HCT116 (cell line): Measurements from ENCODE around the gene P2RY12. TPM values are rescaled to one million over a fixed set of nuclear protein-coding genes. Genes with fewer than 3 reads are reported as not detected.

Experiments
- ATAC-seq: fragments of 200-7000 bp; cut with Tn5 transposase; 2 replicates; pipeline ENCODE4 v1.9.1; 2020; ENCODE audit warnings: mild to moderate bottlenecking, moderate library complexity
- BruUV-seq: library from RNA; stranded (reverse); fragments of 400-500 nt; replicated peaks from 2 replicates; lab custom pipeline; 2021; lab: Mats Ljungman, UMichigan
- CTCF ChIA-PET: fragments of 300-600 bp; sonication (Branson Sonifier 250); formaldehyde crosslinking; loops from one replicate; lab custom pipeline; 2021; ENCODE audit warnings: antibody characterized with exemption; lab: Charles Lee
- POLR2A ChIA-PET: fragments of 300-600, 350-600 bp; sonication (Branson Sonifier 250); formaldehyde crosslinking; loops from one replicate; lab custom pipeline; 2021; ENCODE audit warnings: antibody characterized with exemption; lab: Charles Lee
- RAD21 ChIA-PET, 2 experiments: fragments of 300-600 bp; sonication (Branson Sonifier 250); formaldehyde crosslinking; loops; one replicate each; lab custom pipeline; 2023; ENCODE audit warnings: low total read pairs in 2 of 2; ENCODE audit not compliant: uncharacterized antibody in 2 of 2, unreplicated experiment in 2 of 2, low non-redundant PET in 1 of 2; lab: Charles Lee
- DNase-seq: peaks from one replicate; pipeline ENCODE4 v3.0.0-alpha.2; 2010; ENCODE audit warnings: low read depth, low spot score
- H2AFZ ChIP-seq: fragments of 200-600 bp; shearing (Covaris generic), sonication (generic); 2 replicates; pipeline ENCODE4 v1.6.1; 2017; ENCODE audit warnings: low read depth, mixed run types, mixed read lengths, antibody characterized with exemption, low read length; ENCODE audit not compliant: poor library complexity, severe bottlenecking
- H3K27ac ChIP-seq: 2 replicates; pipeline ENCODE4 v1.5.1; 2012; ENCODE audit warnings: low read depth, low read length
- H3K27me3 ChIP-seq: fragments of 200-600 bp; sonication (generic); 2 replicates; pipeline ENCODE4 v1.6.1; 2016; ENCODE audit warnings: mixed run types, low read length, mixed read lengths; ENCODE audit not compliant: insufficient read depth
- H3K36me3 ChIP-seq, 2 experiments: fragments of 200-500 bp in 1 of 2; fragments of 200-600 bp in 1 of 2; sonication (Bioruptor generic) in 1 of 2; sonication (generic) in 1 of 2; 2 replicates each; pipeline versions ENCODE4 v1.5.1 to v1.6.1; 2014 to 2016; ENCODE audit warnings: low read length in 2 of 2, inconsistent platforms in 1 of 2, mixed read lengths in 1 of 2, mixed run types in 1 of 2; ENCODE audit not compliant: insufficient read depth in 2 of 2, control insufficient read depth in 1 of 2
- H3K4me1 ChIP-seq, 2 experiments: fragments of 200-600 bp in 1 of 2; sonication (generic) in 1 of 2; 2 replicates each; pipeline versions ENCODE4 v1.5.1 to v1.6.1; 2012 to 2017; ENCODE audit warnings: low read length in 2 of 2, inconsistent platforms in 1 of 2, mild to moderate bottlenecking in 1 of 2, mixed read lengths in 1 of 2, mixed run types in 1 of 2, moderate library complexity in 1 of 2; ENCODE audit not compliant: insufficient read depth in 2 of 2, control insufficient read depth in 1 of 2
- H3K4me2 ChIP-seq: fragments of 200-600 bp; sonication (generic); 2 replicates; pipeline ENCODE4 v1.6.1; 2017; ENCODE audit warnings: mixed run types, low read length, mixed read lengths
- H3K4me3 ChIP-seq, 2 experiments: fragments of 200-600 bp in 1 of 2; sonication (generic) in 1 of 2; replicated peaks in 1 of 2; 2 replicates each; pipeline ENCODE4 v1.5.1; 2011 to 2016; ENCODE audit warnings: low read length in 2 of 2, control low read depth in 1 of 2, low read depth in 1 of 2, mild to moderate bottlenecking in 1 of 2, mixed read lengths in 1 of 2, mixed run types in 1 of 2
- H3K79me2 ChIP-seq: fragments of 200-600 bp; sonication (generic); 2 replicates; pipeline ENCODE4 v1.6.1; 2017; ENCODE audit warnings: mild to moderate bottlenecking, mixed run types, low read length, moderate library complexity, mixed read lengths; ENCODE audit not compliant: insufficient read depth
- H3K9ac ChIP-seq: fragments of 200-600 bp; sonication (generic); 2 replicates; pipeline ENCODE4 v1.6.1; 2016; ENCODE audit warnings: low read length, mixed read lengths
- H3K9me2 ChIP-seq: fragments of 200-600 bp; sonication (generic), shearing (Covaris generic); 2 replicates; pipeline ENCODE4 v1.6.1; 2017; ENCODE audit warnings: mixed run types, mild to moderate bottlenecking, moderate library complexity; ENCODE audit not compliant: insufficient read depth
- H3K9me3 ChIP-seq, 2 experiments: fragments of 200-500 bp in 1 of 2; fragments of 200-600 bp in 1 of 2; sonication (Bioruptor generic) in 1 of 2; sonication (generic) in 1 of 2; 2 replicates each; pipeline ENCODE4 v1.6.1; 2014 to 2017; ENCODE audit warnings: low read length in 2 of 2, mixed read lengths in 2 of 2, inconsistent platforms in 1 of 2, low read depth in 1 of 2, mild to moderate bottlenecking in 1 of 2, mixed run types in 1 of 2, moderate library complexity in 1 of 2; ENCODE audit not compliant: control insufficient read depth in 1 of 2, insufficient read depth in 1 of 2
- H4K20me1 ChIP-seq: fragments of 200-600 bp; sonication (generic), shearing (Covaris generic); 2 replicates; pipeline ENCODE4 v1.6.1; 2017; ENCODE audit warnings: mixed run types, mild to moderate bottlenecking, moderate library complexity; ENCODE audit not compliant: insufficient read depth
- EGR1 ChIP-seq: IDR thresholded peaks from 2 replicates; pipeline ENCODE4 v1.6.1; 2012; ENCODE audit warnings: low read depth
- EZH2 ChIP-seq: fragments of 200-600 bp; sonication (generic); IDR thresholded peaks from 2 replicates; pipeline ENCODE4 v1.6.1; 2017; ENCODE audit warnings: antibody characterized with exemption, mixed run types
- POLR2AphosphoS5 ChIP-seq: IDR thresholded peaks from 2 replicates; pipeline ENCODE4 v1.6.1; 2011; ENCODE audit warnings: mild to moderate bottlenecking, low read depth, low read length, moderate library complexity
- SP1 ChIP-seq: IDR thresholded peaks from 2 replicates; pipeline ENCODE4 v1.6.1; 2012; ENCODE audit warnings: low read depth
- YY1 ChIP-seq: IDR thresholded peaks from 2 replicates; pipeline ENCODE4 v1.6.1; 2011; ENCODE audit warnings: low read length, low read depth, moderate library complexity, mild to moderate bottlenecking; ENCODE audit not compliant: insufficient replicate concordance; ENCODE audit errors: extremely low read depth
- ZFX ChIP-seq: fragments of 450-650 bp; IDR thresholded peaks from 2 replicates; pipeline ENCODE4 v1.6.1; 2017
- intact Hi-C: fragments of 100-400 bp; cut with micrococcal nuclease; formaldehyde crosslinking; loops from 2 replicates; pipeline ENCODE4 v1.10.0; 2022
- total RNA-seq: library from RNA; stranded (reverse); gene quantifications from one replicate; pipeline ENCODE4 v1.2.1, GENCODE V29; 2021; ENCODE audit not compliant: unreplicated experiment
- TF ChIP-seq, protein P1 (sequence below): IDR thresholded peaks from 2 replicates; pipeline ENCODE4 v1.6.1; 2012; ENCODE audit warnings: low read depth
- TF ChIP-seq, protein P2 (sequence below): IDR thresholded peaks from 2 replicates; pipeline ENCODE4 v1.6.1; 2012
- TF ChIP-seq, protein P3 (sequence below), 3 experiments: fragments of 200-600 bp in 1 of 3; sonication (generic) in 1 of 3; IDR thresholded peaks in 2 of 3; conservative IDR thresholded peaks in 1 of 3; 2 replicates each; pipeline ENCODE4 v1.5.1; 2012 to 2017; ENCODE audit warnings: low read depth in 2 of 3, low read length in 2 of 3, antibody characterized with exemption in 1 of 3, borderline replicate concordance in 1 of 3, control low read depth in 1 of 3, mild to moderate bottlenecking in 1 of 3, mixed read lengths in 1 of 3, mixed run types in 1 of 3, moderate library complexity in 1 of 3; ENCODE audit not compliant: insufficient read depth in 1 of 3

P2RY12 gene
- total RNA-seq, 1 experiment from 2014 or later, result not detected

GRCh38 chr3:151372063-151372820 lies 12.3 kb downstream of the P2RY12 start:
- no peak overlapping the region for H3K4me3 ChIP-seq
- DNase-seq (no peak), ATAC-seq (no peak)
- no peak overlapping the region for H3K4me2 ChIP-seq
- no peaks in the 10 kb centered on the region for H3K4me1 ChIP-seq
- no peaks in the 10 kb centered on the region for H3K9me2 ChIP-seq
- H3K79me2 ChIP-seq, result no peaks in the 10 kb centered on the region
- ChIA-PET CTCF (no interaction called here), POLR2A (no interaction called here)
- H3K9me3 ChIP-seq, result no peaks in the 10 kb centered on the region
- no peak overlapping the region for H3K9ac ChIP-seq
- no peak for TF ChIP-seq EGR1
- no peak for TF ChIP-seq YY1
- TF ChIP-seq ZFX, result no peak
- TF ChIP-seq POLR2AphosphoS5, result no peak
- no peak for TF ChIP-seq EZH2
- TF ChIP-seq, all 23 proteins: peak for 0
- Histone ChIP-seq H4K20me1 (no peaks in the 10 kb centered on the region), H3K27me3 (no peaks in the 10 kb centered on the region), H2AFZ (no peak overlapping the region), H3K27ac (no peak overlapping the region), H3K36me3 (no peaks in the 10 kb centered on the region)
- no TSS peak for BruUV-seq
- RAD21 ChIA-PET, result no interaction called here
- intact Hi-C loops, result no loop called here

DNA sequence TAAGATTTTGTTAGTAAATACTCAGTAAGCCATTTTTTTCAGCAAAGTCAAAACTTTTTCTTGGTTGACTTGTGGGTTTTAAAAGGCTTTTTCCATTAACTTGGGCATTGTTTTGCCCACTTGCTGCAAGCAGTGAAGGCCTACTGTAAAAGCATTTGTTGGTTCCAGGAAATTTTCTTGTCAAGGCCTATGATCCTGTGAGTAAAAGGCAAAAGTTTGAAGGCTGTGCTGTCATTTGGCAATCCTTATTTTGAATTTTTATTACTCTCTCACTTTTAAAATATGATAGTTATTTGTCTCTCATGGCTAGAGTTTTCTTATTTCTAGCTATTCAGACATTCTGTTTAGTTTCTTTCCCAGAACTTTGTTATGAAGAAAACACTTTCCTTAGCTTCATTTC lies 13.0 kb downstream of the P2RY12 start:
- no peaks in the 10 kb centered on the region for H3K79me2 ChIP-seq
- no TSS peak for BruUV-seq
- ChIA-PET RAD21 (no interaction called here), POLR2A (no interaction called here), CTCF (no interaction called here)
- TF ChIP-seq YY1 (no peak), SP1 (no peak)
- TF ChIP-seq, protein P1, sequence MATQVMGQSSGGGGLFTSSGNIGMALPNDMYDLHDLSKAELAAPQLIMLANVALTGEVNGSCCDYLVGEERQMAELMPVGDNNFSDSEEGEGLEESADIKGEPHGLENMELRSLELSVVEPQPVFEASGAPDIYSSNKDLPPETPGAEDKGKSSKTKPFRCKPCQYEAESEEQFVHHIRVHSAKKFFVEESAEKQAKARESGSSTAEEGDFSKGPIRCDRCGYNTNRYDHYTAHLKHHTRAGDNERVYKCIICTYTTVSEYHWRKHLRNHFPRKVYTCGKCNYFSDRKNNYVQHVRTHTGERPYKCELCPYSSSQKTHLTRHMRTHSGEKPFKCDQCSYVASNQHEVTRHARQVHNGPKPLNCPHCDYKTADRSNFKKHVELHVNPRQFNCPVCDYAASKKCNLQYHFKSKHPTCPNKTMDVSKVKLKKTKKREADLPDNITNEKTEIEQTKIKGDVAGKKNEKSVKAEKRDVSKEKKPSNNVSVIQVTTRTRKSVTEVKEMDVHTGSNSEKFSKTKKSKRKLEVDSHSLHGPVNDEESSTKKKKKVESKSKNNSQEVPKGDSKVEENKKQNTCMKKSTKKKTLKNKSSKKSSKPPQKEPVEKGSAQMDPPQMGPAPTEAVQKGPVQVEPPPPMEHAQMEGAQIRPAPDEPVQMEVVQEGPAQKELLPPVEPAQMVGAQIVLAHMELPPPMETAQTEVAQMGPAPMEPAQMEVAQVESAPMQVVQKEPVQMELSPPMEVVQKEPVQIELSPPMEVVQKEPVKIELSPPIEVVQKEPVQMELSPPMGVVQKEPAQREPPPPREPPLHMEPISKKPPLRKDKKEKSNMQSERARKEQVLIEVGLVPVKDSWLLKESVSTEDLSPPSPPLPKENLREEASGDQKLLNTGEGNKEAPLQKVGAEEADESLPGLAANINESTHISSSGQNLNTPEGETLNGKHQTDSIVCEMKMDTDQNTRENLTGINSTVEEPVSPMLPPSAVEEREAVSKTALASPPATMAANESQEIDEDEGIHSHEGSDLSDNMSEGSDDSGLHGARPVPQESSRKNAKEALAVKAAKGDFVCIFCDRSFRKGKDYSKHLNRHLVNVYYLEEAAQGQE, result no peak
- TF ChIP-seq, protein P2, sequence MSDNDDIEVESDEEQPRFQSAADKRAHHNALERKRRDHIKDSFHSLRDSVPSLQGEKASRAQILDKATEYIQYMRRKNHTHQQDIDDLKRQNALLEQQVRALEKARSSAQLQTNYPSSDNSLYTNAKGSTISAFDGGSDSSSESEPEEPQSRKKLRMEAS, result no peak
- TF ChIP-seq, protein P3, sequence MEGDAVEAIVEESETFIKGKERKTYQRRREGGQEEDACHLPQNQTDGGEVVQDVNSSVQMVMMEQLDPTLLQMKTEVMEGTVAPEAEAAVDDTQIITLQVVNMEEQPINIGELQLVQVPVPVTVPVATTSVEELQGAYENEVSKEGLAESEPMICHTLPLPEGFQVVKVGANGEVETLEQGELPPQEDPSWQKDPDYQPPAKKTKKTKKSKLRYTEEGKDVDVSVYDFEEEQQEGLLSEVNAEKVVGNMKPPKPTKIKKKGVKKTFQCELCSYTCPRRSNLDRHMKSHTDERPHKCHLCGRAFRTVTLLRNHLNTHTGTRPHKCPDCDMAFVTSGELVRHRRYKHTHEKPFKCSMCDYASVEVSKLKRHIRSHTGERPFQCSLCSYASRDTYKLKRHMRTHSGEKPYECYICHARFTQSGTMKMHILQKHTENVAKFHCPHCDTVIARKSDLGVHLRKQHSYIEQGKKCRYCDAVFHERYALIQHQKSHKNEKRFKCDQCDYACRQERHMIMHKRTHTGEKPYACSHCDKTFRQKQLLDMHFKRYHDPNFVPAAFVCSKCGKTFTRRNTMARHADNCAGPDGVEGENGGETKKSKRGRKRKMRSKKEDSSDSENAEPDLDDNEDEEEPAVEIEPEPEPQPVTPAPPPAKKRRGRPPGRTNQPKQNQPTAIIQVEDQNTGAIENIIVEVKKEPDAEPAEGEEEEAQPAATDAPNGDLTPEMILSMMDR (IDR thresholded peaks at IDR 0.05 in 2 of 3, conservative IDR thresholded peaks at IDR 0.05 in 1 of 3; ENCODE audit: borderline replicate concordance in 1 of 3, insufficient read depth in 1 of 3, low read depth in 2 of 3, low read length in 2 of 3), result no peak
- DNase-seq, result no peak
- no peak overlapping the region for H3K27ac ChIP-seq
- H3K27me3 ChIP-seq, result no peaks in the 10 kb centered on the region
- H3K4me1 ChIP-seq, result no peaks in the 10 kb centered on the region
- H3K9me3 ChIP-seq, result no peaks in the 10 kb centered on the region
- H3K4me2 ChIP-seq, result no peak overlapping the region
- H3K9ac ChIP-seq, result no peak overlapping the region
- H3K36me3 ChIP-seq, result no peaks in the 10 kb centered on the region
- H2AFZ ChIP-seq, result no peak overlapping the region
- no peak for ATAC-seq
- H3K9me2 ChIP-seq, result no peaks in the 10 kb centered on the region
- no peaks in the 10 kb centered on the region for H4K20me1 ChIP-seq
- no peak overlapping the region for H3K4me3 ChIP-seq
- intact Hi-C loops, result no loop called here
